GM21619 (cell line): ENCODE data around the gene DOK4.

Experiments
- ATAC-seq: cut with Tn5 transposase; IDR thresholded peaks from one replicate; pipeline ENCODE4 v1.9.1; 2021; ENCODE audit not compliant: unreplicated experiment

Gene DOK4

DNA sequence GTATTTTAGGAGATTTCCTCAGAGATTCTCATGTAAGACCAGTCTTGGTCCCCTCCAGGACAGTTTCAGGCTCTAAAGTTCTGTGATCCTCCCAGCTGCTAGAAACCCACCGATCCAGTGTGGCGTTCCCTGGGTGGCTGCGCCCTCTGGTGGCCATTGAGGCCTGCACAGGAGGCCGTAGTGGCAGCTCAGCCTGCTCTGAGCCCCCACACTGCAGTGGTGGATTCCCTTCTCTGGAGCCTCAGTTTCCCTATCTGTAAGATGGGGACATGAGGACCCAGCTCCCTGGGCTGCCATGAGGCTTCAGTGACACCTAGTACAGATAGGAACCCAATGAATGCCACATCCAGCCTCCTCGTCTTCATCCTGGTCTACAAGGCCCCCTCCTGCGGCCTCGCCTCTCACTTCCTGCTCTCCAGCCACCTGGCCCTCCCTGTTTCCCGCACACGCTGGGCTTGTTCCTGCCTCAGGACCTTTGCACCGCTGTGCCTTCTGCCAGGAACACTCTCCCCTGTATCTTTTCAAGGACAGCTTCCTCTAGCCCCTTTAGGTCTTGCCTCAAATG is 33.6 kb upstream of the DOK4 start:
- ATAC-seq, result peak; percentile 75

DNA sequence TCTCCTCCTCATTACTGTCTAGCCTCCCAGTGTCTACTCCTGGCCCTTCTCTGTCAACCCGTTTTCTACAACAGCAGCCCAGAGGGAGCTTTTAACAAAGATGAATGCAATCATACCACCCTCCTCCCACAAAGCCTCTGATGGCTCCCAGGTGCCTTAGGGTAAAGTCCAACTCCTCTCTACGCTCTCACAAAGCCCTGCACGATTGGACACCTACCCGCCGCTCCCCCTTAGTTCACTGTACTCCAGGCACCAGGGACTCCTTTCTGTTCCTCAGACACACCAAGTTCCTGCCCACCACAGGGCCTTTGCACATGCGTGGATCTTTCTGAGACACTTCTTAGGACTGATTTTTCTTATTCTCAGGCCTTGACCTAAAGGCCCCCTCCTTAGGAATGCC is 32.6 kb upstream of the DOK4 start:
- ATAC-seq, result no peak

DNA sequence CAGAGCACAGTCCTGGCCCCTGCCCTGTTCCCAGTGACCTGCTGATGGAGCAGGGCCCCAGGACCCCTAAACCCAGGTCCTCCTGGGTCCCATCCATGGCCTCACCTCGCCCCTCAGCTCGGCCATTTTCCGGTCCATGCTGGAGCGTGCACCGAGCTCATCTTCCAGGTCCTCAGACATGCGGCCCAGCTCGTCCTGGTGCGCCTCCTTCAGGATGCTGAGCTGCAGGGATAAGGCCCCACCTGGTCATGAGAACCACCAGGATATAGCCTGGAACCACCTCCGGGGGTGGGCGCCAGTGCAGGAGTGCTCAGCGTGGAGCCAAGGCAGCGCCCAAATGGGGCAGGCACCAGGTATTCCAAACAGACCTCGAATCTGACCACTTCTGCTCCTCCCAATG is 32.2 kb upstream of the DOK4 start:
- no peak for ATAC-seq

DNA sequence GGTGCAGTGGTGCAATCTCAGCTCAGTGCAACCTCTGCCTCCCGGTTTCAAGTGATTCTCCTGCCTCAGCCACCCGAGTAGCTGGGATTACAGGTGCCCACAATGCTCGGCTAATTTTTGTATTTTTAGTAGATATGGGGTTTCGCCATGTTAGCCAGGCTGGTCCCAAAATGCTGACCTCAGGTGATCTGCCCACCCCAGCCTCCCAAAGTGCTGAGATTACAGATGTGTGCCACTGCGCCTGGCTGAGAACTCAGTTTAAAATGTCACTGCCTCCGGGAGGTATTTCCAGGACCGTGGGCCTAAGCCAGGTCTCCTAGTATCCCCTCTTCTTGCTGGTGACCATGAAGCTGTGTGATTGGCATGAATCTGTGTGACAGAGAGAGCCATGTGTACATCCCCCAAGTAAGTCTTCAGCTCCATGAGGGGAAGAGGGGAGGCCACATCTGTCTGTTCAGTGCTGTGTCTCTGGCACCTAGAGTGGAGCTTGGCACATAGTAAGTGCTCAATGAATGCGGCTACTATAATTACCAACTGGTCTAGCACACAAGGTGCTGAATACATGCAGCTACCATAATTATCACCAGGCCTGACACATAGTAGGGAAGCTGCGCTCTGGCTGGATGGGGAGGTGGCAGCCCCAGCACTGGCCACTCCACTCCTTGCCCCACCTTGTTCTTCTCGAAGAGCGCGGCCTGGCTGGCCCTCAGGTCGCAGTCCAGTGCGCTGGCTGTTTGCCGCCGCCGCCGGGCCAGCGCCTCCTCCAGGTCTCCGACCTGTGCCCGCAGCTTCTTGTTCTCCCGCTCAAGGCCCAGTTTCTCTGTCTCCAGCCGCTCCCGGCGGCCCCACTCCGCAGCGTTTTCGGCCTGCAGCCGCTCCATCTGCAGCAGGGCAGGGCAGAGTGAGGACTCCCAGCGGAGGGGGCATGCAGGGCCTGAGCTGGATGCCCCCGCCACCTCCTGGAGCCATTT is 31.4 kb upstream of the DOK4 start:
- no peak for ATAC-seq

DNA sequence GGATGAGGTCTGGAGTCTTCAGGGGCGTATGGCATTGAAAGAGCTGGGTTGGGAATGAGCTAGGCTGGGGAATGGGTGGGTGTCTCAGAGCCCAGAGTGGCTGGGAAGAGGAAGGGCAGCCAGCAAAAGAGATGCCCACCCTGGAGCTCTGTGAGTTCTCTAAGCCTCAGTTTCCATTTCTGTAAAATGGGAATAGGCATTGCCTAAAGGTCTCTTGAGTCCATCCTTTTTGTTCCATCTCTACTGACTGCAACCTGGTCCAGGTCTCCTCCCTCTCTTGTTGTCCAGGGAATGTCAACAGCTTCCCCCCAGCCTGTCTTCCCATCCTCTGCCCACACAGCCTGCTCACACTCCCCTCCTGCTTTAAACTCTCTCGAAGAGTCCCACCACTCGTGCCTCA is 30.5 kb upstream of the DOK4 start:
- no peak for ATAC-seq

DNA sequence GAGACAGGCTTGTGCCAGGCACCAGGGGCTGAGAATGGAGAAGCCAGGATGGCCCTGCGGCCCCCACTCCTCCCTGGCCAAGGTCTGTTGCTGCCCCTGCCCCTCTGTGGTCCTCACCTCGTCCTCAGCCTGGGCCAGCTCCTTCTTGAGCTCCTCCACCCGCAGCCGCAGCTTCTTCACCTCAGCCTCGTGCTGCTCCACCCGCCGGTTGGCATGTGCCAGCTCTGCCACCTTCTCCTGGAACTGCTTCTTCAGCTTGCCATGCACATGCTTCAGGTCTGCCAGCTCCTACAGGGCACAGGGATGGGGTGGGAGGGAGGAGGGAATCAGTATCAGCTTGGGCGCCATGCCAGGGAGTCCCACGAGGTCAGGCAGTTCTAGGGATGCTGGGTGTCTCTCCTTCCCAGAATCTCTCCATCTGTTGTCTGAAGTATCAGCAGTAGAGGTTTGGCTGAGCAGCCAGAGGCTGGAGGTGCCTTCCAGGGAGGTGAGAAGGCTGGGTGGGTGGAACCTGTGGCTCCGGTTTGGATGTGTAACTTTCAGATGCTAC is 30.0 kb upstream of the DOK4 start:
- ATAC-seq, result no peak

DNA sequence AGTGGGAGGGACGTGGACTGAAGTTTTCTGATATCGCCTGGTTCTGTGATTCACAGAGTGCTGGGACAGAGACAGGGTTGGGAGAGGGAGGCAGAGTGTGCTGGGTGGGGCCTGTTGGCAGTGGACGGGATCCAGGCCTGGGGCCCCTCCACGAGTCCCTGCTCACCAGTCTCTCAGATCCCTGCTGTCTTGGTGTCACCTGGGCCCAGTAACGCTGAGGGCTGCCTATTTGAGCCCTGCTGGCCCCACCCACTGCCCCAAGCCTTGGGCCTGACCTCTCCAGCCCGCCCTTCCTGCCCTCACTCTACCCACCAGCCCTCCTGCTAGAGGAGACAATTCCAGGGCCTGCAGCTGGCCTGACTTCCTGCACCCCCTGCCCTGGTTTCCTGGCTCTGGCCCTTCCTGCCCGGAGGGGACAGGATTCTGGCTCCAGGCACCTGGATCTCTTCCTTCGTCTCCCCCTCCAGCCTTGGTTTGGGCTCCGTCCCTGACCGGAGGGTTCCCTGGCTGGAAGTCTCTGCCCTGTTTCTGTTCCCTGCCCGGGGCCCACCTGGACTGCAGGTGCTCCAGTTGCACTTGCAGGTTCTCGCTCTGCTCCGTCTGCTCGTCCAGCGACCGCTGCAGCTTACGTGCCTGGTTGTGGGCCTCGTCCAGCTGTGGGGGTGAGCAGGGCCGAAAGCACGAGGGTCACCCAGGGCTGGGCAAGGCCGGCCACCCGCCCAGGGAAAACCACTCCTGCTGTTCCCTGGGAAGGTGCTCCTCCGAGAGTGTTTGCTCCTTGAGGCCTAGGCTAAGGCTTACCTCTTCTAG is 28.7 kb upstream of the DOK4 start:
- ATAC-seq, result no peak

DNA sequence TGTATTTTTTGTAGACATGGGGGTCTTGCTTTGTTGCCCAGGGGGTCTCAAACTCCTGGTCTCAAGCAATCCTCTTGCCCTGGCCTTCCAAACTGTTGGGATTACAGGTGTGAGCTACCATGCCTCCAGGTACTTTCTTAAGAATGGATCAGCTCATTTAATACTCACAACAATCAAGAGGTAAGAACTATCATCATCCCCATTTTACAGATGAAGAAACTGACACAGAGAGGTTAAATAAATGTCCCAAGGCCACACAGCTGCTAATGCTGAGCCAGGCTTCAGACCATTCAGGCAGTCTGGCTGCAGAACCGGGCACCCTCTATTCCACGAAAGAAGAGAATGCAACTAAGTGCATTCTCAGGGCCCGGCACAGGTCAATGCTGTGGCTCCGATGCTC is 28.1 kb upstream of the DOK4 start:
- no peak for ATAC-seq

DNA sequence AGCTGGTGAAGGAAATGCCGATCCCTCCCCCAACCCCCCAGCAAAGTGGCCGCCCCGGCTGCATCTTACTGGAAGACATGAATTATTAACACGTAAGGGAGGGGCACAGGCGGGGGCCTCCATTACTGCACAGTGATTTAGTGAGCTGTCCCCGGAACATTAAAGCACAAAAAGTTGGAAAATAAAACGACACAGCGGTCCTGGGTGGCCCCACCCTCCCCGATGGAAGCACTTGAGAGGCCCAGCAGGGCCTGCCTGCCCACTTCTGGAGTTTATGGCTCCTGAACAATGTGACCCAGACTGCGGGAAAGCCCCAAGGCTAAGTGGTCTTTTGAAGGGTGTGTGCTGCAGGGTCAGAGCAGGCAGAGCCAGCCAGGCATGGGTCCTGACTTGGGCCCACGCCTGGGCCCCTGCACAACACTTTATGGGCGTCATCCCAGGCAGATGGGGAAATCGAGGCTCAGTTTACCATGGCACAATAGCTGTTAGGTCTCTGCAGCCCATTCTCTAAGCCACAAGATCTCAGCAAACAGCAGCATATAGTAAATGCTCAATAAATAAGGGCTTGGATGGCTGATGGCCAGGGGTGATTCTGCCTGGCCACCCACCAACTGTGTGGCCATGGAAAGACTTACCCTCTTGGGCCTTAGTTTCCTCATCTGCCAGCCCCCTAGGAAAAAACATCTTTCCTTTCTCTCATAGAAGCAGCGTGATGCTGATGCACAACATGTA is 27.2 kb upstream of the DOK4 start:
- no peak for ATAC-seq

DNA sequence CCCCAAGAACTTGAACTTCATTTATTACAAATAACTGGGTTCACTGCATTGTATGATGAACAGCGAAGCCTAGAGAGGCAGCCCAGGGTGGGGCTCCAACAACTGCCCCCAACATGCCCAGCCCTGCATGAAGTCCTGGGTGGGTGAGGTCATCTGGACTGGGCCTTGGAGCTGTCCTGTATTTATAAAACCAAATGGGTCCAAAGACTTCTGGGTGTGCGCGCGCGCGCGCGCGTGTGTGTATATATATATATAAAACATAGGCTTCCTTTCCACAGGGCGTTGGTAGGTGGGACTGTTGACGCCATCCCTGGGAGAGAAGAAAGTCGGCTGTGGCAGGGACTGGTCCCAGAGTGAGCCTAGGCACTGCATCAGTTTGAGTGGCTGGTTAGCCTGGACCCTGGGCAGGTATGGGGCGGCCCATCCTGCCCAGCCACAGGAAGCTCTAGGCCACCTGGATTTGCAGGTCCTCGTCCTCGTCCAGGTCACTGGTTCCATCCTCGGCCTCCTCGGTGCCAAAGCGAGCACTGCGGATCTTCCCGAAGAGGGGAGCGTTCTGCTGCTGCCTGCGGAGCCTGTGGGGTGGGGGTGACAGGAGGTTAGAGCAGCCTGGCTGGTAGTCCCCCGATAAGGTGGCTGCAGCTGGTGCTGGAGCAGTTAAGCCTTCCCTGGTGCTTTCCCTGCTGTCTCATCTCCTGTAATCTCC is 26.2 kb upstream of the DOK4 start:
- ATAC-seq, result no peak

DNA sequence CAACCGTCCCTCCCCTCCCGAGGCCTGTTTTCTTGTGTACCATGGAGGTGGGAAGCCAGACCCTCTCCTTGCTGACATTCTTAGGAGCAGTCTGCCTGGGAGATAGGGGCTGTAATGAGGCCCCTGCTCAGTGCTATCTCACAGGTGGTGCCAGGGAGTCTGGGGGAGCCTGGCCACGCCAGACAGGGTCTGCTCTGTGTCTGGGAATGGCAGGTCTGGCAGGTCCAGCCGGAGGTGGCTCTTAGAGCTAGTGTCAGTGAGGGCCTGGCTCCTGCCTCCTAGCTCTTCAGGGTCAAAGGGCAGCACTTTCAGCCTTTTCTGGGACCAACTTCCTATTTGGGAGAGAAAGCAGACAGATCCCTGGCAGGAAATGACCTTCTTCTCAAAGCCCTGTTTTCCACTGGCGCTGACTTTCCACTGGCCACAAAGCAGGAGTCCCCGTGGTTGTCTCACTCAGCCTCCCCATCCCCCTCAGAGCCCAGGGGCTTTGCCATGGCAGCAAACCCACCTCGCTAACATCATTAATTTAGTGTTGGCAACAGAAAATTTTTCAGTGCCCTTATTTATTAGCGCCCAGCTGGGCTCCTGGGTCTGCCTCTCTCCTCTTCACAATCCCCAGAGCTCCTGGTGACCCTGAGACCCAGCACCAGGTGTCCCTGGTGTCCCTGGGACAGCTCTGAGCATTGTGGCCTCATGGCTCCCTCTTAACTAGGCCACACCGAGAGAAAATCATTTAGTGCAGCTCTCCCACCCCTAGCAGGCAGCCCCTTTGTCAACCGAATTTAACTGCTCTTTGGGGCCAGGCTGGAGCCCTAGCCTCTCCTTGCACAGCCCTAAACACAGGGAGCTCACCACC is 24.0 kb upstream of the DOK4 start:
- ATAC-seq, result no peak

DNA sequence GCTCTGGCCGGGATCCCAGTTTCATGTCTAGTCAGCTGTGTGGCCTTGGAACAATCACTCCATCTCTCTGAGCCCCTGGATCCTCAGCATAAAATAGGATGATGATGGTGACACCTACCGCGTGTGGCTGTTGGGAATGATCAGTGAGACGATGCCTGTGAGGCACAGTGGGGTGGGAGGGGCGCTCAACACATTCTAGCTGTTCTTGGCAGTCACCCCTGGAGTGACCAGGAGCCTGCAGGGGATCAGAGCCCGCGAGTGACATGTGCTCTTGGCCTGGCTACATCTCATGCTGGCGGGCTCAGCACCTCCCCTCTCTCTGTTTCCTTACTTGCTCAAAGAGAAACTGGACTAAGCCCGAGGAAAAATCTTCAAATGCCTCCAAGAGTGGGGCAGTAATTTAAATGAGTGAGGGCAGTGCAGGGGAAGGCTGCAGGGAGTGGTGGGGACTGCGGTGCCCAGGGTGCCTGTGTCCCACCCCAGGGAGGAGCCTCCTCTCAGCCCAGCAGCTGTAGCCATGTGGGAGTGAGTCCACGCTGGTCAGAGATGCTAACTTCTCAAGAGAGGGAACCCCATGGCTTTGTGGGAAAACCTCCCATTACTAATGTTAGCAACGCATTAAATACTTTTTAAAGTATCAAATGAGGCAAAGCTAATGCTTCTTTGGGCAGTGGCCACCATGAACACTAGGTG is 23.1 kb upstream of the DOK4 start:
- no peak for ATAC-seq

DNA sequence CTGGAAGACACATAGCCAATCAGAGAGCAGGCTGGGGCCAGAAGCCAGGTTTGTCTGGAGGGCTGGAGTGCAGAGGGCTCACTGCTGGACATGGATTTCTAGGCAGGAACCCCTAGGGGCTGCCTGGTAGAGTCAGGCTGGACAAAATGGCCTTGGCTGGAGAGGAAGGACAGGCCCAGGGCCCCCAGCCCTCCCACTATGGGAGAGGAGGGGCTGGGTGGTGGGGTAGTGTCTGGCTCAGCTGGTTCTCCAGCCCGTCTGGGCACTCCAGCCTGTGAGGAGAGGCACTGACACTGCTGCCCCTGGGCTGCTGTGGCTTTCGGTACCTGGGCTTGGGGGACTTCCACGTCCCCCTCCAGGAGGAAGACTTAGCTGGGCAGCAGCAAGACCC is 21.7 kb upstream of the DOK4 start:
- no peak for ATAC-seq

DNA sequence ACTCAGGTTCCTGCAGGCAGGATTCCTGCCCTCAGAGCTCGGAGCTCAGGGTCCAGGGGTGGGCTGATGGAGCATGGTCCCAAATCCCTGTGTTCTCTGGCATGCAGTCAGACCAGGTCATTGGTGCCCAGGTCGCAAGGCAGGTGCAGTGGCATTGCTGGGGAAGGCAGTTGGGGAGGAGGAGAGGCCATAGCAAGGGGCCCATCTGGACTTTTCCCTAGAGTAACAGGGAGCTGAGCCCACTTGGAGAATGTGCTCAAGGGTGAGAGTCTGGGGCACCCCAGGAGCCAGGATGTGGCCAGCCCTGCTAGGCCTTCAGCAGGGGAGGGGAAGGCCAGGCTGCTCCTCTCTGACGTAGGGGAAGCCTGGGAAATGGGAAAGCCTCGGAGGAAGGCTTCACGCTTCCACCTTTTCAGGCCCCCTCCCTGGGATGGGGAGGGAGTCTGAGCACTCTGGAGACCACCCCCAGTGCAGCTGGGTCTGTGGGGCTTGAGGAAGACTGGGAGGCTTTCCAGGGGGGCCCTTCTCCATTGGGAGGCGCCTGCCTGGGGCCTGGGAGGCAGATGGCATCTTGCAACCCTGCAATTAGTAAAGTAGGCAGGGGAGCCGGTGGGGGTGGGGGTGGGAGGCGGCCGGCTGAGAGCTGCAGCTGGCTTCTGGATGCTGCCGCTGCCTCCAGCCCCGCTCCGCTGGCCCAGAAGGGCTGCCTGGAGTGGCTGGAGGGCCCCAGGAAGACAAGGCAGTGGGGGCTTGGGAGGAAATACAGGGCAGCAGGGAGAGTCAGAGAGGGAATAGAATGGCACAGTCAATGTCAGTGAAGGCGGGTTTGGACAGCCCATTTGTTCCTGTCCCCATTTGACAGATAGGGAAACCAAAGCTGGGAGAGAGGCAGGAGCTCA is 21.1 kb upstream of the DOK4 start:
- ATAC-seq, result no peak

DNA sequence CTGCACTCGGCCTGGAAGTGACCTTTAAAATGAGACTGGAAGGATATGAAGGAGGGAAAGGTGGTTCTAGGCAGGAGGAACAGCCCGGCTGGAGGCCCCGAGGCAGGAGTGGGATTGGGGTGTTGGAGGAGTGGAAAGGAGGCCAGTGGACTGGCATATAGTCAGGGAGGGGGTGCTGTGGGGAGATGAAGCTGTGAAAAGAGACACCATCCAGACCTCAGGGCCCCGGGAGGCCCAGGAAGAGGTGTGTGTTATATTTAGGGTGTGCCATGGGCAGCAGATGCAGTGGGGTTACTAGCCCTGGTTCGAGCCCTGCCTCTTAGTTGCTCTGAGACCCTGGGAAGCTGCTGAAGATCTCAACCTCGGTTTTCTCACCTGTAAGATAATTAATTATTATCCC is 18.9 kb upstream of the DOK4 start:
- ATAC-seq, result no peak

DNA sequence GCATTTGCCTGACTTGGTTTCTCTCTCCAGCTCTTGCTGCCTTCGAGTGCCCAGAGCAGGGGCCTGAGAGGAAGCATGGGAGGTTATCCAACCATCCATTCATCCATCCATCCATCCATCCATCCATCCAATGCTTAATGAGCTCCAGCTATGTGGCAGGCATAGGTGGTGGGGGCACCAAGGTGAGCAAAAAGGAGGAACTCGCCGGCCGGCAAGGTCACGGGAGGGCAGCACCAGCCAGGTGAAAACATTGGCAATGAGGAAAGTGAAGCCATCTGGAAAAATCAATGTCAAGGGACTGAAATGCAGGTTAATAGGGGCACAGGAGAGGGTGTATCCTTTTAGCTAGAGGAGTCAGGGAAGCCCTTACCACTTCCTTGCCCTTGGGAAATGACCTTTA is 18.2 kb upstream of the DOK4 start:
- ATAC-seq, result no peak

DNA sequence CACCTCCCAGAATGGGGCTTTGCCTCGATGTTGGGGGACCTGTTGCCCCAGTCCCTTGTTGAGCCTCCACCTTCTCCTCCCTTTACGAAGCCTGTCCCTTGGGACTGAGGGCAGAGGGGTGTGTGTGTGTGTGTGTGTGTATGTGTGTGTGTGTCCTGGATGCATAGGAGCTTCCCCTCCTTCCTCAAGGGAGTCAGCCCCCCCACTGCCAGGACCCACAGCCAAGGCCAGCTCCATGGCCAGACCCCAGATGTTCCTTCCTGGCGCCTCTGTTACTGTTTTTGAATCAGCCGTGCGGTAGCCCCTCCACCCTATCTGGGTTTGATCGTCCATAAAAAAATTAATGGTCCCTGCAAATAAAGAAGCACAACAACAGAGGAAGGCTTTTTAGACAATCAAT is 17.7 kb upstream of the DOK4 start:
- ATAC-seq, result no peak

DNA sequence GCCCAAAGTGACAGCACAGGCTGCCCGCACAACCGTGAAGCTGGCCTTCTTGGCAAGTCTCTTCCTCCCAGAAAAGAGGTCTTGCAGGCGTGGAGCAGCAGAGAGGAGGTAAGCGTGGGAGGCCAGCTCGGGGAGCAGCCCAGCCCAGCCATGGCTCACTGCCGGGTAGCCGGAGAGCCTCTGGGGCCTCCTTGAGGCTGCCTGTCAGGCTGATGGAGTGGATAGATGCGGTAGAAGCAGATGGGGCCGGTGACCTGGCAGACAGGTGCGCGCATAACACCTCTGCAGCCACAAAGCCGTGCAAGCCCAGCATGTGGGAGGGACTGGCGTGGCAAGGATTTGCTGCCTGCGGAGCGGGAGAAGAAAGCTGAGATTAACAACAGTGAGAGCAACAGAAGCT is 17.1 kb upstream of the DOK4 start:
- ATAC-seq, result no peak
